HG02588 (cell line): ENCODE measurements around the gene CIDEB.
"Not testable (repeated sequence)": the region's sequence is repeated elsewhere in the genome, so short reads cannot be mapped to it uniquely, and the experiment has no call there.

Experiments
- ATAC-seq: cut with Tn5 transposase; IDR thresholded peaks from one replicate; pipeline ENCODE4 v1.9.1; 2021; ENCODE audit warnings: mild to moderate bottlenecking, moderate library complexity; ENCODE audit not compliant: unreplicated experiment

CIDEB gene

DNA sequence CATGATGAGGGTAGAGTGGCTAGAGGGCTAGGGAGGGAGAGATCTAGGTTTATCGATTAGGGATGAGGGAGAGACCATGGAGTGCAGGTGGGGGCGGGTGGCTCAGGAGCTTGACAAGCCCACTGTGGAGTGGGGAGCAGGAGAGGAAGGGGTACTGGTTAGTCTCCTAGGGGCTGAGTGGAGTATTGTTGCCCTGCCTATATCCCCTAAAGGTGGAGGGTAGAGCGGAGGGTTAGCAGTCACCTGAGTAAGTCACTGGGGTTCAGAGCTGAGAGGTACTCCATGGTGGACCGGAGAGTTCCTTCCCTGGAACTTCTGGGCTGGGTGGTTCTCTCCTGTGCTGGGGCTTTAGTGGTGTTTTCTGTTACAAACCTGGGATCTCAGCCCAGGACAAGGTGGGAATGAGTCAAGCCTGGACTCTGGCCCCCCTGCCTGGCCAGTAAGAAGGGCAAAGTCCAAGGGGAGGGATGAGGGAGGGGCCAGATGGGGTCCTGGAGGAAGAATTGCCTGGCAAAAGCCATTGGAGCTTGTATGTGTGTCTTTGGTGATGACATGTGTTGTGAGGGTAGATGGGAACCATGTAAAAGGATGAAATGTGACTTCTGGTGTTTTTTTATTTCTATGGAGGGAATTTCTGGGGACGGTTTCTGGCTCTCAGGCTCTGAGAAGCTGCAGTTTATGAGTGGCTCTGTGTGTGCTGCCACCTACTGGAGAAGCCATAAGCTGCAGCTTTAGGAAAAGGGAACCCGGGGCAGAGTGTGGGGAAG is at the start of gene CIDEB:
TSS of gene CIDEB (minus strand) at position 403 of the 767 bp plus-strand sequence. CDS start at position 284, 119 bp downstream.
- no peak for ATAC-seq

DNA sequence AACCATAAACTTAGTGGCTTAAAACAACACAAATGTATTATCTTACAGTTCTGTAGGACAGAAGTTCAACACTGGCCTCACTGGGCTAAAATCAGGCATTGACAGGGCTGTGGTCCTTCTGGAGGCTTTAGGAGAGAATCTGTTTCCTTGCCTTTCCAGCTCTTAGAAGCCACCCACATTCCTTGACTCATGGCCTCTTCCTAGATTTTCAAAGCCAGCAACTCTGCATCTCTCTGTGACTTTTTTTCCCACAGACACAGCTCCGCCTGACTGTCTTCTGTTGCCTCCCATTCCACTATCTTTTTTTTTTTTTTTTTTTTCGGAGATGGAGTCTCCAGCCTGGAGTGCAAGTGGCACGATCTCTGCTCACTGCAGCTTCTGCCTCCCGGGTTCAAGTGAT is 48.4 kb upstream of the CIDEB start:
- ATAC-seq = no peak

GRCh38 chr14:24355009-24355408 is 47.2 kb upstream of the CIDEB start:
- no peak for ATAC-seq

DNA sequence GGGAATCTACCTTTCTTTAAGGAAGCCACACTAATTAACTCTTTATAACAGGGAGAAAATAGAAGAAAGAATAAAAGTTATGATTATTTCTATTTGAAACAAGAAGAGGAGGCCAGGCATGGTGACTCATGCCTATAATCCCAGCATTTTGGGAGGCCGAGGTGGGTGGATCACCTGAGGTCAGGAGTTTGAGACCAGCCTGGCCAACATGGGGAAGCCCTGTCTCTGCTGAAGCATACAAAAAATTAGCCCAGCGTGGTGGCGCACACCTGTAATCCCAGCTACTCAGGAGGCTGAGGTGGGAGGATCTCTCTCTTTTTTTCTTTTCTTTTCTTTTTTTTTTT is 46.7 kb upstream of the CIDEB start:
- not testable (repeated sequence) for ATAC-seq

DNA sequence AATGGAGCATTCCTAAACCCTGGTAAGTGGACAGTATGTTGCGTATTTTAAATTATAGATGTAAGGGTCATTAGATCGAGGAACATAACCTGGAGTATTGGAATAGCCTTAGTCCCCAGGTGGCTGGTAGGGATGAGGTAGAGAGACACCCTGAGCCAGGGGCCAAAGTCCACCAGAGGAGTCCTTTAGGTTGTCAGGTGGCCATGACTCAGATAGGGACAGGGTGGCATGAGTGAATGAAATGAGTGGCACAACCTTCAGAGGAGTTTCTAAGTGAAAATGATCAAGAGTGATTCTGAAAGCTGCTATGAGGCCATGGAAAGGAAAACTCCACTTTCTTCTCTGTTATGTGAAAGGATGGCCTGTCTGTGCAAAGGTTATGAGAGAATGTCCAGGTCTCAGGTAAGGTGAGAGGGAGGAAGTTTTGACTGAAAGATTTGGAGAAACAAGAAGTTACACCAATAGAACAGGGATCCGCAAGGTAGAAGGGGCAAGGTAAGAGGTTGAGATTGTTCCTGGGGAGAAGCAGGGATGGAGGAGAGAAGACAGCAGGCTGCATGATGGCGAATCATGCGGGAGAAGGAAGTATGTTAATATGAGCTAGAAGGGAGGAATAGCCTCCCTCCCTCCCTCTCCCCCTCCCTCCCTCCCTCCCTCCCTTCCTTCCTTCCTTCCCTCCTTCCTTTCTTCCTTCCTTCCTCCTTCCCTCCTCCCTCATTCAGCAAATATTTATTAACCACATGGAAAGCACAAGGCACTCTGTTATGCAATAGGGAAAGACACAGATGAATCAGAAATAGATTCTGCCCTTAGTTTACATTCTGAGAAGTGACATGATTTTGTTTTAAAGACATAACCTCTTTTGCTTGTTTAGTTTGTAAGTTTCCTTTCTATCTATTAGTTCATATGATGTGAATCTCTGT is 46.0 kb upstream of the CIDEB start:
- no peak for ATAC-seq

DNA sequence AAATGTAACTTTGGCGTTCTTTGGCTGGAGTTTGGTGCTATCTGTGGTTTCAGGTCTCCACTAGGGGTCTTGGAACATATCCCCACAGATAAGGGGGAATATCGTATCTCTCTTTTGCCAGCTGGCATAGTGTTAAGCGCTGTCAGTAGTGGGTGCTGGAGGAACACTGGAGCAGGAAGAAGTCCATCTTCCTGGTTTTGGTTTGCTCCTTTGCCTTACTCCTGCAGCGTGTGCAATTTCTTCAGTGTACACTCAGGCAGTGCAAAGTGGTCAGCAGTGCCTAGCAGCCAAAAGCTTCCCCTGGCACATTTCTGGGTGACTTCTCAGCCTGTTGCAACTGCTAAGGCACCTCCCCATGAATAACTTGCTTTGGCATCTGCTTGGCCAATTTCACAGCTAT is 43.7 kb upstream of the CIDEB start:
- no peak for ATAC-seq

DNA sequence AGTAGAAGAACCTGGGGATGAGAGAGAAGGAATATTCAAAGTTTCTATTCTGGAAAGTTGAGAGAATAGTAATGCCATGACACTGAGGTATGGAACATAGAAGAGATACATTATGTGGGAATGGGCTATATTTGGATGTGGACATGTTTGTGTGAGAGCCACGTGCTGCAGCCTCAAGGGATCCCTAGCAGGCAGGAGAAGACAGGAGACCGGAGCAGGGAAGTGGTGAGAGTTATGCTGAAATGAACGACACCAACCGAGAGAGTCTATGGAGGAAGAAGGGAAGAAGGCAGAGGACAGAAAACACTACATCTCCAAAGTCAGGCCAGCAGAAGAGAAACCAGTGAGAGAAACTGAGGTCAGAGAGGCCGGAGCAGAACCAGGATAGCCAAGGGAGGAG is 42.0 kb upstream of the CIDEB start:
- ATAC-seq = no peak

GRCh38 chr14:24348186-24348585 is 40.4 kb upstream of the CIDEB start:
- no peak for ATAC-seq

- no peak for ATAC-seq
Measured at GRCh38 chr14:24347134-24347533, 39.4 kb upstream of the CIDEB start.

- ATAC-seq = no peak
Measured at GRCh38 chr14:24343795-24344660, 36.3 kb upstream of the CIDEB start.

GRCh38 chr14:24342889-24343288 is 35.1 kb upstream of the CIDEB start:
- ATAC-seq = no peak

GRCh38 chr14:24340606-24341005 is 32.8 kb upstream of the CIDEB start:
- no peak for ATAC-seq

- peak; percentile 82 for ATAC-seq
Measured at GRCh38 chr14:24339284-24340151, 31.7 kb upstream of the CIDEB start, which contains the start of gene RIPK3. TSS of gene RIPK3 (minus strand) at chr14:24339991. CDS start at chr14:24339826, 165 bp downstream.

- no peak for ATAC-seq
Measured at GRCh38 chr14:24338843-24339242, 31.1 kb upstream of the CIDEB start.

- no peak for ATAC-seq
Measured at GRCh38 chr14:24337824-24338175, 30.0 kb upstream of the CIDEB start.

DNA sequence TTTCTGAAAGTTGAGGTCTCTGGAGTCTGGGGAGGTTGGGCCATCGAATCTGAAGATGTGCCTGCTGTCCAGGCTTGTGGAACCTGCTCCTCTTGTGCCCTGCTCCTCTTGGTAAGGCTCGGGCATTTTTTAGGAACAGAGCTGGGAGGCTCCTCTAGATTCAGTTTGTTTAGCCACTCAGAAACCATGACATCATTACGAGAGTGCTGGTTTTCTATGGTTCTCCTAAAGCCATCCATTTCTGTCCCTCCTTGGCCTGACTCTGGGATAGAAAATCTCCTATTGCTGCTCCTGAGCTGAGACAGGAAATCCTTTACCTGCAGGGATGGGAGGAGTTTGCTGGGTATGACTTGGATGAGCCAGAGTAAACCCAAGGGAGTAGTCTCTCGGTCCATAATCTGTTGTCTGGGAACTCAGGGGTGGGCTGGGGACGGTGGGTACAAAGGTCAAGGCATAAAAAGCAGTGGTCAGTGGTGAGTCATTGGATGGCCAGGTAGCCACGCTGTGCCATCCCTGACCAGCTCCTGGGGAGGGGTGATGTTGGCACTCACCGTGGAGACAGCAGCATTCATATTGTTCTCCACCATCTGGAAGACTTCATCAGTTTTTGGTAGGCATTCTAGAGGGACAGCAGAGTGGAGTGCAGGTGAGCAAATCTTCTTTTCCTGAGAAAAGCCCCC is 29.5 kb upstream of the CIDEB start:
- no peak for ATAC-seq

- ATAC-seq = no peak
Measured at GRCh38 chr14:24335461-24336171, 27.8 kb upstream of the CIDEB start.

DNA sequence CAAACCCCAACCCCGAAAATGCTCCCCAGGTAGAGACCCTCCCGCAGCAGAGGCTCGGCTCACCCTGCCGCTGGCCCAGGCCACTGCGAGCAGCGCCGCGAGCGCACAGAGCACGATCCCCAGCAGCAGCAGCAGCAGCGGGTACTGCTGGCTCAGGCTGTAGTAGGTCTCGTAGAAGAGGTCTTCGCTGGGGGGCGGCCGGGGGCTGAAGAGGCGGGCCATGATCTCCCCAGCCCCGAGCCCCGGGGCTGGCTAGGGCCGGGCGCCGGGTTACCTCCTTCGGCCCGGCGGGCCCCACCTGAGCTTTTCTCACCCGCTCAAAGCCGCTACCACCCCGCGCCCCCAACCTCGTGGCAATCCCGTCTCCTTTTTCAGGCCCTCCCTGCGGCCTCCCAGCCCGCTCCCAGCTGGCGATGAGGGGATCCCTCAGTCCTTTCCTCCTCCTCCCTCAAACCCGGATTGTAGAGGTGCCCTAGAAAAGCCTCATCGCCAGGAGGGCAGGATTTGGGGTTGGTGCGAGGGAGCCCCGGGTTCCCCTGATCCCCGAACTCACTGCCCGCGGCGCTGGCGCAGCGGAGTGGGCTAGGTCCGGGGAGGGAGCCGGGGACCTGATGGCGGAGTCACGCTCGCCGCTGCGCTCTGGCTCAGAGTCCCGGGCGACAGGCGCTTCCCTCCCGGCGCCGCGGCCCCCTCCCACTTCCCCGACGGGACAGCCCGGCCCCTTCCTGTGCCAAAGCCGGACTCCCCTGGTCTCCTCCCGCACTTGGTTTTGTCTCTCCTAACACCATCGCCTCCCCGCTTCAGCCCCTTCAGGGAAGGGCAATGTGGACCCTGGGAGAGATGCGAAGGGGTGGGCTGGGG is 26.9 kb upstream of the CIDEB start, which contains the start of gene ADCY4:
TSS of gene ADCY4 (minus strand) at position 641 of the 861 bp plus-strand sequence. CDS start at position 222, 419 bp downstream.
- ATAC-seq = no peak
